Measurements from ENCODE around the gene FHIT. TPM values are rescaled to one million over a fixed set of nuclear protein-coding genes. Genes with fewer than 3 reads are reported as not detected.

Gene FHIT
- total and polyA plus RNA-seq, 2 of the 4 experiments (the other 2 are of a cell fraction) = 0.07 TPM; not detected in 1

GRCh38 chr3:60463685-60464084 lies 787.6 kb downstream of the FHIT start:
- H4K5ac ChIP-seq (ENCODE audit: low read depth, low read length) = no peak overlapping the region
- ChIA-PET CTCF (no interaction called here), POLR2A (ENCODE audit: unreplicated experiment) (no interaction called here)
- no peak overlapping the region for H4K8ac ChIP-seq (ENCODE audit: low read depth in 2 of 2, low read length in 2 of 2)
- no peak overlapping the region for H3K56ac ChIP-seq (ENCODE audit: extremely low read depth, insufficient read depth, low read length)
- H2BK15ac ChIP-seq (ENCODE audit: low read depth, low read length) = no peak overlapping the region
- in situ Hi-C loops (cut with MboI; ENCODE audit: low sequenced_read_pairs) (no loop called here), intact Hi-C loops (cut with micrococcal nuclease) (no loop called here), dilution Hi-C loops (cut with HindIII; ENCODE audit: low sequenced_read_pairs, unreplicated experiment) (no loop called here)
- no peak overlapping the region for H3K9ac ChIP-seq (ENCODE audit: low read depth, low read length)
- H3K4me1 ChIP-seq (ENCODE audit: control insufficient read depth, insufficient read depth, low read length) = no peaks in the 10 kb centered on the region
- TF ChIP-seq NFE2L2 (IDR thresholded peaks at IDR 0.05; ENCODE audit: low read depth, low read length) = no peak
- no peak for TF ChIP-seq CEBPB (IDR thresholded peaks at IDR 0.05; ENCODE audit: low read depth, low read length)
- no peak for TF ChIP-seq RFX5 (IDR thresholded peaks at IDR 0.05; ENCODE audit: low read depth, low read length)
- TF ChIP-seq SMC3 (IDR thresholded peaks at IDR 0.05; ENCODE audit: low read depth, low read length) = no peak
- TF ChIP-seq BHLHE40 (IDR thresholded peaks at IDR 0.05; ENCODE audit: low read depth, low read length) = no peak
- no peak for TF ChIP-seq USF2 (IDR thresholded peaks at IDR 0.05; ENCODE audit: low read depth, low read length)
- no peak for TF ChIP-seq CTCF (conservative IDR thresholded peaks at IDR 0.05; ENCODE audit: low read depth, low read length)
- TF ChIP-seq POLR2A (IDR thresholded peaks at IDR 0.05; ENCODE audit: low read depth, low read length) = no peak
- TF ChIP-seq RCOR1 (IDR thresholded peaks at IDR 0.05; ENCODE audit: insufficient replicate concordance, low read length) = no peak
- TF ChIP-seq CHD1 (IDR thresholded peaks at IDR 0.05; ENCODE audit: low read depth, low read length) = no peak
- no peak for TF ChIP-seq MAZ (IDR thresholded peaks at IDR 0.05; ENCODE audit: borderline replicate concordance, low read depth, low read length)
- no peak for TF ChIP-seq MAFK (IDR thresholded peaks at IDR 0.05; ENCODE audit: low read depth, low read length)
- TF ChIP-seq MXI1 (IDR thresholded peaks at IDR 0.05; ENCODE audit: borderline replicate concordance, low read depth, low read length) = no peak
- TF ChIP-seq ELK1 (IDR thresholded peaks at IDR 0.05; ENCODE audit: borderline replicate concordance, low read depth, low read length) = no peak
- TF ChIP-seq RAD21 (IDR thresholded peaks at IDR 0.05; ENCODE audit: low read length) = no peak
- TF ChIP-seq FOS (IDR thresholded peaks at IDR 0.05; ENCODE audit: low read depth, low read length) = no peak
- no peak overlapping the region for H3K23ac ChIP-seq (ENCODE audit: low read depth, low read length)
- H2BK120ac ChIP-seq (ENCODE audit: low read depth, low read length) = no peak overlapping the region
- H3K4me2 ChIP-seq (ENCODE audit: low read depth, low read length) = no peak overlapping the region
- H3K9me1 ChIP-seq (ENCODE audit: insufficient read depth, low read length) = no peaks in the 10 kb centered on the region
- no peak for DNase-seq
- H2AK5ac ChIP-seq (ENCODE audit: low read depth, low read length) = no peak overlapping the region
- H3K27me3 ChIP-seq (ENCODE audit: control insufficient read depth, insufficient read depth, low read length) = no peaks in the 10 kb centered on the region
- no peaks in the 10 kb centered on the region for H4K20me1 ChIP-seq (ENCODE audit: insufficient read depth, low read length)
- H2AK9ac ChIP-seq (replicated peaks; ENCODE audit: low read depth, low read length, poor library complexity) = no peak overlapping the region
- no peaks in the 10 kb centered on the region for H3K36me3 ChIP-seq (ENCODE audit: control insufficient read depth, insufficient read depth, low read length)
- no peak overlapping the region for H3K4ac ChIP-seq (ENCODE audit: low read depth, low read length)
- no peak overlapping the region for H4K91ac ChIP-seq (ENCODE audit: insufficient read depth, low read depth, low read length)
- no CpG with 5 or more reads among the region's 1 CpG for WGBS, 2 experiments (ENCODE audit: extremely low coverage in 2 of 2, insufficient read length in 1 of 2)
- no peak for ATAC-seq (ENCODE audit: low read depth)
- no peak overlapping the region for H2BK5ac ChIP-seq (ENCODE audit: low read depth, low read length, poor library complexity, severe bottlenecking)
- no peaks in the 10 kb centered on the region for H3K79me1 ChIP-seq (ENCODE audit: low read depth in 1 of 2, low read length in 2 of 2)
- no peak overlapping the region for H2AFZ ChIP-seq (replicated peaks; ENCODE audit: low read length, poor library complexity)
- no TSS peak for BruUV-seq (replicated peaks)
- no peaks in the 10 kb centered on the region for H3K9me3 ChIP-seq (ENCODE audit: control insufficient read depth, insufficient read depth, low read length)
- no peak overlapping the region for H3K27ac ChIP-seq (ENCODE audit: insufficient read depth, low read length)
- H3K18ac ChIP-seq (ENCODE audit: low read depth, low read length) = no peak overlapping the region
- H3K14ac ChIP-seq (replicated peaks; ENCODE audit: low read depth, low read length) = no peak overlapping the region
- no peak overlapping the region for H3K4me3 ChIP-seq (ENCODE audit: insufficient read depth, low read depth, low read length)
- H2BK20ac ChIP-seq (ENCODE audit: low read depth, low read length) = no peak overlapping the region
